HCT116 (cell line): ENCODE results near the gene WDFY2.

Experiments used
- FOSL1 ChIP-seq: IDR thresholded peaks from 2 replicates; pipeline ENCODE4 v1.6.1; 2012; ENCODE audit warnings: low read depth
- JUND ChIP-seq: IDR thresholded peaks from 2 replicates; pipeline ENCODE4 v1.6.1; 2012
- POLR2A ChIP-seq: IDR thresholded peaks from 2 replicates; pipeline ENCODE4 v1.7.0; 2011; ENCODE audit warnings: borderline replicate concordance; ENCODE audit not compliant: insufficient read depth, insufficient read length; ENCODE audit errors: extremely low read depth
- RAD21 ChIP-seq: IDR thresholded peaks from 2 replicates; pipeline ENCODE4 v1.6.1; 2012; ENCODE audit warnings: low read depth, mild to moderate bottlenecking
- SP1 ChIP-seq: IDR thresholded peaks from 2 replicates; pipeline ENCODE4 v1.6.1; 2012; ENCODE audit warnings: low read depth
- YY1 ChIP-seq: IDR thresholded peaks from 2 replicates; pipeline ENCODE4 v1.6.1; 2011; ENCODE audit warnings: low read length, low read depth, moderate library complexity, mild to moderate bottlenecking; ENCODE audit not compliant: insufficient replicate concordance; ENCODE audit errors: extremely low read depth
- TF ChIP-seq, protein P1 (sequence below), 3 experiments: fragments of 200-600 bp in 1 of 3; sonication (generic) in 1 of 3; IDR thresholded peaks in 2 of 3; conservative IDR thresholded peaks in 1 of 3; 2 replicates each; pipeline ENCODE4 v1.5.1; 2012 to 2017; ENCODE audit warnings: low read depth in 2 of 3, low read length in 2 of 3, antibody characterized with exemption in 1 of 3, borderline replicate concordance in 1 of 3, control low read depth in 1 of 3, mild to moderate bottlenecking in 1 of 3, mixed read lengths in 1 of 3, mixed run types in 1 of 3, moderate library complexity in 1 of 3; ENCODE audit not compliant: insufficient read depth in 1 of 3
- TF ChIP-seq, protein P2 (sequence below): IDR thresholded peaks from 2 replicates; pipeline ENCODE4 v1.6.1; 2012
- TF ChIP-seq, protein P3 (sequence below): IDR thresholded peaks from 2 replicates; pipeline ENCODE4 v1.6.1; 2012; ENCODE audit warnings: low read depth

DNA sequence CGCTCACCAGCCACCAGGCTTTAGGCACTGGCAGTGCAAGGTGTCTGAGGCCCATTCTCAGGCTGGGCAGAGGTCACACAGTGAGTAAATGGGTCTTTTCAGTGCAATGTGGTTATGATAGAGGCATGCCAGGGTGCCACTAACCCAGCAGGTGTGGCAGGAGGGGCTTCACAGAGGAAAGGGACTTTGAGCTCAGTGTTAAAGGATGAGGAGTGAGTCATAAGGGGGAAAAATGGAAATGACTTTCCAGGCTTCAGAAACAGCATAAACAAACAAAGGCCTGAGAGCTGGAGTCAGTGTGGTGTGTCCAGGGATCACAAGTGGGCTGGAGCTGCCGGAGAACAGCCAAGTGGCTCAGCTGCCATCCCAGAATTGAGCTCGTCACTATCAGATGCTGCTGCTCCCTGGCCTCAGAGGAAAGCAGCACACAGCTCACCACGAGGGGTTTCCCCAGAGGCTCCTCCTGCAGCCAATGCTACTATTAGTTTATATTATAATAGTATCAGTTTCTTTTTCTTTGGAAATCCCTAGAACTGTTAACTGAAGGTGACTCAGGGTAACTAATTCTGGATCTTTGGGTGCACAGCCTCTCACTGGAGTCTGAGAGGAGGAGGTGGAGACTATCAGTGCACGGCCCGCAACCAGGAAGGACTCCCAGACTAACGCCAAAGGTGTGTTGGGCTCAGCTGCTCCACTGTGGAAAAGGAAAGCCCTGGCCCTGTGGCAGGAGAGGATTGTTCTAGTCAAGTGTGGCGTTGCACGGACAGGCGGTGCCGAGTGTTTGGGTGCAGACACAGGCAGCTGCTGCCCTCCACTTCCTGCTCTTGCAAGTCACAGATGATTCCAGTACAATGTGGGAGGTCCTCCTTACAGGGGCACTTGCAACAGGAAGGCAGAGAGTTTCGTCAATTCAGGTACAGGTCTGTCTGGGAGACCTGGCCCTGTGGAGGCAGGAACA, 180.2 kb downstream of the WDFY2 start:
- TF ChIP-seq YY1 (no peak), FOSL1 (no peak), POLR2A (no peak), RAD21 (no peak), JUND (no peak), SP1 (no peak)
- TF ChIP-seq, protein P1, sequence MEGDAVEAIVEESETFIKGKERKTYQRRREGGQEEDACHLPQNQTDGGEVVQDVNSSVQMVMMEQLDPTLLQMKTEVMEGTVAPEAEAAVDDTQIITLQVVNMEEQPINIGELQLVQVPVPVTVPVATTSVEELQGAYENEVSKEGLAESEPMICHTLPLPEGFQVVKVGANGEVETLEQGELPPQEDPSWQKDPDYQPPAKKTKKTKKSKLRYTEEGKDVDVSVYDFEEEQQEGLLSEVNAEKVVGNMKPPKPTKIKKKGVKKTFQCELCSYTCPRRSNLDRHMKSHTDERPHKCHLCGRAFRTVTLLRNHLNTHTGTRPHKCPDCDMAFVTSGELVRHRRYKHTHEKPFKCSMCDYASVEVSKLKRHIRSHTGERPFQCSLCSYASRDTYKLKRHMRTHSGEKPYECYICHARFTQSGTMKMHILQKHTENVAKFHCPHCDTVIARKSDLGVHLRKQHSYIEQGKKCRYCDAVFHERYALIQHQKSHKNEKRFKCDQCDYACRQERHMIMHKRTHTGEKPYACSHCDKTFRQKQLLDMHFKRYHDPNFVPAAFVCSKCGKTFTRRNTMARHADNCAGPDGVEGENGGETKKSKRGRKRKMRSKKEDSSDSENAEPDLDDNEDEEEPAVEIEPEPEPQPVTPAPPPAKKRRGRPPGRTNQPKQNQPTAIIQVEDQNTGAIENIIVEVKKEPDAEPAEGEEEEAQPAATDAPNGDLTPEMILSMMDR (IDR thresholded peaks at IDR 0.05 in 2 of 3, conservative IDR thresholded peaks at IDR 0.05 in 1 of 3; ENCODE audit: borderline replicate concordance in 1 of 3, insufficient read depth in 1 of 3, low read depth in 2 of 3, low read length in 2 of 3): no peak
- TF ChIP-seq, protein P2, sequence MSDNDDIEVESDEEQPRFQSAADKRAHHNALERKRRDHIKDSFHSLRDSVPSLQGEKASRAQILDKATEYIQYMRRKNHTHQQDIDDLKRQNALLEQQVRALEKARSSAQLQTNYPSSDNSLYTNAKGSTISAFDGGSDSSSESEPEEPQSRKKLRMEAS: no peak
- TF ChIP-seq, protein P3, sequence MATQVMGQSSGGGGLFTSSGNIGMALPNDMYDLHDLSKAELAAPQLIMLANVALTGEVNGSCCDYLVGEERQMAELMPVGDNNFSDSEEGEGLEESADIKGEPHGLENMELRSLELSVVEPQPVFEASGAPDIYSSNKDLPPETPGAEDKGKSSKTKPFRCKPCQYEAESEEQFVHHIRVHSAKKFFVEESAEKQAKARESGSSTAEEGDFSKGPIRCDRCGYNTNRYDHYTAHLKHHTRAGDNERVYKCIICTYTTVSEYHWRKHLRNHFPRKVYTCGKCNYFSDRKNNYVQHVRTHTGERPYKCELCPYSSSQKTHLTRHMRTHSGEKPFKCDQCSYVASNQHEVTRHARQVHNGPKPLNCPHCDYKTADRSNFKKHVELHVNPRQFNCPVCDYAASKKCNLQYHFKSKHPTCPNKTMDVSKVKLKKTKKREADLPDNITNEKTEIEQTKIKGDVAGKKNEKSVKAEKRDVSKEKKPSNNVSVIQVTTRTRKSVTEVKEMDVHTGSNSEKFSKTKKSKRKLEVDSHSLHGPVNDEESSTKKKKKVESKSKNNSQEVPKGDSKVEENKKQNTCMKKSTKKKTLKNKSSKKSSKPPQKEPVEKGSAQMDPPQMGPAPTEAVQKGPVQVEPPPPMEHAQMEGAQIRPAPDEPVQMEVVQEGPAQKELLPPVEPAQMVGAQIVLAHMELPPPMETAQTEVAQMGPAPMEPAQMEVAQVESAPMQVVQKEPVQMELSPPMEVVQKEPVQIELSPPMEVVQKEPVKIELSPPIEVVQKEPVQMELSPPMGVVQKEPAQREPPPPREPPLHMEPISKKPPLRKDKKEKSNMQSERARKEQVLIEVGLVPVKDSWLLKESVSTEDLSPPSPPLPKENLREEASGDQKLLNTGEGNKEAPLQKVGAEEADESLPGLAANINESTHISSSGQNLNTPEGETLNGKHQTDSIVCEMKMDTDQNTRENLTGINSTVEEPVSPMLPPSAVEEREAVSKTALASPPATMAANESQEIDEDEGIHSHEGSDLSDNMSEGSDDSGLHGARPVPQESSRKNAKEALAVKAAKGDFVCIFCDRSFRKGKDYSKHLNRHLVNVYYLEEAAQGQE: no peak
